Measurements from ENCODE around the gene RINT1.

RINT1 gene

GRCh38 chr7:105565190-105565589 lies 33.2 kb downstream of the RINT1 start:
- peaks cover 6% of the 10 kb centered on the region for H3K36me3 ChIP-seq (ENCODE audit: control insufficient read depth, insufficient read depth, low read length)
- no peak overlapping the region for H3K4me3 ChIP-seq (replicated peaks; ENCODE audit: low read depth, low read length)
- no peak for DNase-seq (ENCODE audit: extremely low read depth, insufficient read length)
- H3K27me3 ChIP-seq (replicated peaks; ENCODE audit: control insufficient read depth, insufficient read depth, low read length): no peaks in the 10 kb centered on the region
- no peak for TF ChIP-seq CTCF (IDR thresholded peaks at IDR 0.05; ENCODE audit: insufficient read depth, low read length, poor library complexity, severe bottlenecking)

GRCh38 chr7:105567024-105567423 lies 35.0 kb downstream of the RINT1 start:
- no peak for TF ChIP-seq CTCF (IDR thresholded peaks at IDR 0.05; ENCODE audit: insufficient read depth, low read length, poor library complexity, severe bottlenecking)
- no peak overlapping the region for H3K4me3 ChIP-seq (replicated peaks; ENCODE audit: low read depth, low read length)
- H3K36me3 ChIP-seq (ENCODE audit: control insufficient read depth, insufficient read depth, low read length): peaks cover 4% of the 10 kb centered on the region
- H3K27me3 ChIP-seq (replicated peaks; ENCODE audit: control insufficient read depth, insufficient read depth, low read length): no peaks in the 10 kb centered on the region
- no peak for DNase-seq (ENCODE audit: extremely low read depth, insufficient read length)

- H3K36me3 ChIP-seq (ENCODE audit: control insufficient read depth, insufficient read depth, low read length): peaks cover 3% of the 10 kb centered on the region
- no peaks in the 10 kb centered on the region for H3K27me3 ChIP-seq (replicated peaks; ENCODE audit: control insufficient read depth, insufficient read depth, low read length)
- no peak for TF ChIP-seq CTCF (IDR thresholded peaks at IDR 0.05; ENCODE audit: insufficient read depth, low read length, poor library complexity, severe bottlenecking)
These were observed 35.8 kb downstream of the RINT1 start for GRCh38 chr7:105567821-105568220.

GRCh38 chr7:105571891-105572290 lies 39.9 kb downstream of the RINT1 start:
- Histone ChIP-seq H3K27me3 (replicated peaks; ENCODE audit: control insufficient read depth, insufficient read depth, low read length) (no peaks in the 10 kb centered on the region), H3K4me3 (replicated peaks; ENCODE audit: low read depth, low read length) (no peak overlapping the region), H3K36me3 (ENCODE audit: control insufficient read depth, insufficient read depth, low read length) (peaks cover 1% of the 10 kb centered on the region; the same call in 1 of the 2 replicates)
- TF ChIP-seq CTCF (IDR thresholded peaks at IDR 0.05; ENCODE audit: insufficient read depth, low read length, poor library complexity, severe bottlenecking): no peak
- no peak for DNase-seq (ENCODE audit: extremely low read depth, insufficient read length)

More at GRCh38 chr7:105567821-105568220, 35.8 kb downstream of the RINT1 start:
- DNase-seq (ENCODE audit: extremely low read depth, insufficient read length): no peak
- H3K4me3 ChIP-seq (replicated peaks; ENCODE audit: low read depth, low read length): no peak overlapping the region

- Histone ChIP-seq H3K4me3 (replicated peaks; ENCODE audit: low read depth, low read length) (no peak overlapping the region), H3K27me3 (replicated peaks; ENCODE audit: control insufficient read depth, insufficient read depth, low read length) (no peaks in the 10 kb centered on the region), H3K36me3 (ENCODE audit: control insufficient read depth, insufficient read depth, low read length) (no peaks in the 10 kb centered on the region)
- TF ChIP-seq CTCF (IDR thresholded peaks at IDR 0.05; ENCODE audit: insufficient read depth, low read length, poor library complexity, severe bottlenecking): no peak
- no peak for DNase-seq (ENCODE audit: extremely low read depth, insufficient read length)
These were observed 45.2 kb downstream of the RINT1 start for GRCh38 chr7:105577251-105577650.

- no peak for DNase-seq (ENCODE audit: extremely low read depth, insufficient read length)
- Histone ChIP-seq H3K36me3 (ENCODE audit: control insufficient read depth, insufficient read depth, low read length) (no peaks in the 10 kb centered on the region), H3K27me3 (replicated peaks; ENCODE audit: control insufficient read depth, insufficient read depth, low read length) (no peaks in the 10 kb centered on the region), H3K4me3 (replicated peaks; ENCODE audit: low read depth, low read length) (no peak overlapping the region)
- no peak for TF ChIP-seq CTCF (IDR thresholded peaks at IDR 0.05; ENCODE audit: insufficient read depth, low read length, poor library complexity, severe bottlenecking)
These were observed 46.5 kb downstream of the RINT1 start for GRCh38 chr7:105578496-105578895.

Measured in GM06990 (cell line).